K562 (cell line): Measurements from ENCODE around the gene GDF7. TPM values are rescaled to one million over a fixed set of nuclear protein-coding genes. Genes with fewer than 3 reads are reported as not detected.

Experiments
- ATAC-seq: fragments of 200-7000 bp; cut with Tn5 transposase; 3 replicates; pipeline ENCODE4 v1.9.1; 2020; ENCODE audit warnings: moderate library complexity
- BruUV-seq: library from RNA; stranded (reverse); fragments of 400-500 nt; replicated peaks from 2 replicates; lab custom pipeline; 2021; lab: Mats Ljungman, UMichigan
- CTCF ChIA-PET: fragments of 300-600 bp; formaldehyde crosslinking; extraction: SDS; loops from one replicate; lab custom pipeline; 2021; ENCODE audit warnings: low intra/inter-chr PET ratio; lab: Yijun Ruan, JAX
- POLR2A ChIA-PET: fragments of 300-600, 350-650 bp; sonication (Branson Sonifier 250); formaldehyde crosslinking; extraction: SDS; loops from one replicate; lab custom pipeline; 2021; ENCODE audit warnings: antibody characterized with exemption, inconsistent platforms; lab: Yijun Ruan, JAX
- DNase-seq, 4 experiments: peaks; one replicate each; pipeline versions ENCODE4 v3.0.0 to v3.0.0-alpha.2; 2011 to 2018; ENCODE audit warnings: low spot score in 3 of 4, mixed read lengths in 3 of 4; ENCODE audit errors: extremely low read depth in 1 of 4
- FAIRE-seq: peaks from 2 replicates; lab custom pipeline; 2011; peaks lifted over from hg19 to GRCh38; lab: Jason Lieb, UNC
- H2AFZ ChIP-seq: 2 replicates; pipeline ENCODE4 v1.6.0; 2011; ENCODE audit warnings: low read depth, low read length, control low read depth, inconsistent platforms
- H3K27ac ChIP-seq: fragments of 200-600 bp; 3 replicates; pipeline ENCODE4 v1.8.0; 2011; ENCODE audit warnings: low read depth, mild to moderate bottlenecking, control low read depth, inconsistent platforms, low read length, moderate library complexity, mixed read lengths; ENCODE audit errors: extremely low read depth
- H3K27me3 ChIP-seq, 2 experiments: fragments of 300-600 bp in 1 of 2; 2 replicates in 1 of 2; 3 replicates in 1 of 2; pipeline versions ENCODE4 v1.6.0 to v1.8.0; 2011; ENCODE audit warnings: inconsistent platforms in 2 of 2, low read length in 2 of 2, mild to moderate bottlenecking in 1 of 2, mixed read lengths in 1 of 2, moderate library complexity in 1 of 2; ENCODE audit not compliant: control insufficient read depth in 2 of 2, insufficient read depth in 2 of 2
- H3K36me3 ChIP-seq: fragments of 300-600 bp; 3 replicates; pipeline ENCODE4 v1.8.0; 2011; ENCODE audit warnings: mild to moderate bottlenecking, low read length, inconsistent platforms; ENCODE audit not compliant: control insufficient read depth, insufficient read depth
- H3K4me1 ChIP-seq, 2 experiments: fragments of 200-600 bp in 1 of 2; replicated peaks in 1 of 2; 2 replicates in 1 of 2; 3 replicates in 1 of 2; pipeline versions ENCODE4 v1.5.1 to v1.8.0; 2011; ENCODE audit warnings: inconsistent platforms in 2 of 2, low read length in 2 of 2, mild to moderate bottlenecking in 1 of 2, mixed read lengths in 1 of 2, moderate library complexity in 1 of 2; ENCODE audit not compliant: control insufficient read depth in 2 of 2, insufficient read depth in 2 of 2
- H3K4me2 ChIP-seq: 2 replicates; pipeline ENCODE4 v1.6.1; 2011; ENCODE audit warnings: low read length, control low read depth, inconsistent platforms, mixed read lengths; ENCODE audit not compliant: insufficient read depth
- H3K4me3 ChIP-seq: fragments of 200-600 bp; sonication (generic), shearing (Covaris generic); 2 replicates; pipeline ENCODE4 v1.5.1; 2016; ENCODE audit warnings: control low read depth, inconsistent platforms
- H3K79me2 ChIP-seq: fragments of 200-600 bp; 3 replicates; pipeline ENCODE4 v1.8.0; 2011; ENCODE audit warnings: low read length, inconsistent platforms; ENCODE audit not compliant: control insufficient read depth, insufficient read depth
- H3K9ac ChIP-seq, 2 experiments: 2 replicates each; pipeline versions ENCODE4 v1.6.0 to v1.6.1; 2011; ENCODE audit warnings: low read depth in 2 of 2, low read length in 2 of 2, control low read depth in 1 of 2, inconsistent platforms in 1 of 2, mild to moderate bottlenecking in 1 of 2, mixed read lengths in 1 of 2; ENCODE audit not compliant: insufficient read depth in 1 of 2
- H3K9me1 ChIP-seq: one replicate; pipeline ENCODE4 v1.6.0; 2011; ENCODE audit warnings: inconsistent platforms, mild to moderate bottlenecking, low read length, moderate library complexity; ENCODE audit not compliant: control insufficient read depth, insufficient read depth
- H3K9me3 ChIP-seq: replicated peaks from 2 replicates; pipeline ENCODE4 v1.5.1; 2011; ENCODE audit warnings: low read depth, low read length, inconsistent platforms; ENCODE audit not compliant: control insufficient read depth, insufficient read depth
- H4K20me1 ChIP-seq: replicated peaks from 2 replicates; pipeline ENCODE4 v1.6.1; 2011; ENCODE audit warnings: low read length, inconsistent platforms, mixed read lengths; ENCODE audit not compliant: control insufficient read depth, insufficient read depth
- C11orf30 ChIP-seq: fragments of 450-650 bp; IDR thresholded peaks from 2 replicates; pipeline ENCODE4 v1.6.1; 2016; ENCODE audit warnings: low read depth, mild to moderate bottlenecking
- MAFF ChIP-seq: IDR thresholded peaks from 2 replicates; pipeline ENCODE4 v1.6.1; 2012; ENCODE audit warnings: low read length, improper control_type of control experiment
- MAFG ChIP-seq: fragments of 450-650 bp; conservative IDR thresholded peaks from 2 replicates; pipeline ENCODE4 v1.6.1; 2016; ENCODE audit warnings: missing genetic modification characterization, missing compliant biosample characterization
- MAFK ChIP-seq: IDR thresholded peaks from 2 replicates; pipeline ENCODE4 v1.6.1; 2011; ENCODE audit warnings: low read length, improper control_type of control experiment
- SRSF9 ChIP-seq: fragments of 200-400 bp; formaldehyde crosslinking; IDR thresholded peaks from 2 replicates; pipeline ENCODE4 v1.6.1; 2017; ENCODE audit warnings: low read depth, low read length, borderline replicate concordance
- ZNF316 ChIP-seq: fragments of 450-650 bp; IDR thresholded peaks from 2 replicates; pipeline ENCODE4 v1.6.1; 2016
- WGBS: fragments of 100-300 bp; shearing (Covaris generic); methylation state at CpG from one replicate; pipeline ENCODE4 v1.1.6; 2016; ENCODE audit warnings: low coverage, mixed read lengths; ENCODE audit not compliant: insufficient coverage; ENCODE audit errors: missing lambda C conversion rate; 5-methylcytosine and 5-hydroxymethylcytosine counted together
- in situ Hi-C: fragments of 300-500 bp; cut with MboI; formaldehyde crosslinking; loops from 4 replicates; pipeline ENCODE4 v1.15.0; 2018; ENCODE audit warnings: inconsistent platforms, mixed read lengths
- intact Hi-C: fragments of 100-400 bp; cut with micrococcal nuclease; formaldehyde crosslinking; loops from 2 replicates; pipeline ENCODE4 v1.14.2; 2022
- polyA plus RNA-seq, 8 experiments: library from polyadenylated mRNA; depleted of rRNA in 4 of 8; stranded (reverse) in 5 of 8; unstranded in 3 of 8; fragments of >200 nt; fragmentation: Nextera tagmentation in 2 of 8; fragmentation: Illumina TruSeq in 1 of 8; extraction: Ambion mirVana in 2 of 8; extraction: Trizol in 1 of 8; gene quantifications; 2 replicates each; pipeline versions ENCODE4 v1.2.1 to v1.2.3, GENCODE V29; 2011 to 2014; ENCODE audit warnings: inconsistent platforms in 1 of 8, missing spikeins in 1 of 8
- total RNA-seq, 7 experiments: library from RNA; depleted of rRNA in 6 of 7; stranded (reverse); fragments of >200 nt in 6 of 7; fragmentation: Illumina TruSeq in 2 of 7; extraction: Trizol in 2 of 7; gene quantifications; 2 replicates each; pipeline versions ENCODE4 v1.2.1 to v1.2.3, GENCODE V29; 2011 to 2021; ENCODE audit warnings: low replicate concordance in 1 of 7
- TF ChIP-seq, protein P1 (sequence below): sonication (generic); formaldehyde crosslinking; IDR thresholded peaks from 2 replicates; pipeline ENCODE4 v1.8.0; 2022; ENCODE audit warnings: mild to moderate bottlenecking, missing genetic modification reagents, borderline replicate concordance

The GDF7 gene
- total and polyA plus RNA-seq, 9 of the 15 experiments (the other 6 are each of a cell fraction or from before 2014, with no cell fraction given) = 0.01 TPM; not detected in 7

DNA sequence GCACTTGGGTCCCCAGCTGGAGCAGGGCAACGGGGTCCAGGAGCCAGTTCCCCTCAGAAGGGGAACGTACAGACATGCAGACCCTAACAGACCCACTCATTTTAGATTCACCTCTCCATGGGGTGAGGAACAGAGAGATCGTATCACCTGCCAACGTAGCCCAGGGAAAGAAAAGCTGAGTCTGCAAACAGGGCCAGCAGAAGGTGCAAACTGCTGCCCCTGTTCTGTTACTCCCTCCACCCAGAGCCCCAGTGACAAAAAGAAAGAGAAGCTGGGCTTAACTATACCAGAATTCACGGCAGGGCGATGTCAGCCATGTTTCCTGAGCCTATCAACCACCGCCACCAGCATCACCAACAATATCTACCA is 15.2 kb upstream of the GDF7 start:
- Histone ChIP-seq H3K4me1 (peaks cover 6 to 20% of the 10 kb centered on the region in 2 experiments; a peak in 3 of 5 replicates), H3K9me3 (no peaks in the 10 kb centered on the region), H3K27ac (peak overlapping the region; percentile 57), H3K9ac (peak overlapping the region; percentile 79 to 95; a peak in 3 of 4 replicates), H4K20me1 (no peaks in the 10 kb centered on the region; the same call in 1 of the 2 replicates), H3K4me3 (peak overlapping the region; percentile 72), H3K27me3 (peaks cover 4 to 22% of the 10 kb centered on the region in 2 experiments; a peak in 3 of 5 replicates), H3K36me3 (no peaks in the 10 kb centered on the region), H3K79me2 (no peaks in the 10 kb centered on the region; the same call in 2 of the 3 replicates), H2AFZ (peak overlapping the region; percentile 92), H3K4me2 (peak overlapping the region; percentile 77), H3K9me1 (no peaks in the 10 kb centered on the region)
- FAIRE-seq (no peak), ATAC-seq (no peak), DNase-seq (no peak)
- in situ Hi-C loops = loop anchor here (25.0 kb wide), 1 partner anchor 611 kb away; no protein-coding TSS in a partner anchor
- TF ChIP-seq C11orf30 (peak; percentile 77; the same call in 1 of the 2 replicates), SRSF9 (no peak), MAFF (peak; percentile 24; the same call in 1 of the 2 replicates), ZNF316 (peak; percentile 87), MAFK (peak; percentile 41), MAFG (tag) (peak; percentile 61)
- TF ChIP-seq, protein P1, sequence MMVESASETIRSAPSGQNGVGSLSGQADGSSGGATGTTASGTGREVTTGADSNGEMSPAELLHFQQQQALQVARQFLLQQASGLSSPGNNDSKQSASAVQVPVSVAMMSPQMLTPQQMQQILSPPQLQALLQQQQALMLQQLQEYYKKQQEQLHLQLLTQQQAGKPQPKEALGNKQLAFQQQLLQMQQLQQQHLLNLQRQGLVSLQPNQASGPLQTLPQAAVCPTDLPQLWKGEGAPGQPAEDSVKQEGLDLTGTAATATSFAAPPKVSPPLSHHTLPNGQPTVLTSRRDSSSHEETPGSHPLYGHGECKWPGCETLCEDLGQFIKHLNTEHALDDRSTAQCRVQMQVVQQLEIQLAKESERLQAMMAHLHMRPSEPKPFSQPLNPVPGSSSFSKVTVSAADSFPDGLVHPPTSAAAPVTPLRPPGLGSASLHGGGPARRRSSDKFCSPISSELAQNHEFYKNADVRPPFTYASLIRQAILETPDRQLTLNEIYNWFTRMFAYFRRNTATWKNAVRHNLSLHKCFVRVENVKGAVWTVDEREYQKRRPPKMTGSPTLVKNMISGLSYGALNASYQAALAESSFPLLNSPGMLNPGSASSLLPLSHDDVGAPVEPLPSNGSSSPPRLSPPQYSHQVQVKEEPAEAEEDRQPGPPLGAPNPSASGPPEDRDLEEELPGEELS (CRISPR knock-in tag) = no peak
- no TSS peak for BruUV-seq
- intact Hi-C loops = no loop called here
- ChIA-PET POLR2A (interaction anchor here (0.6 to 1.2 kb wide), 5 partner anchors 9 to 516 kb away, joined by 3 to 6 read pairs (median 3); no protein-coding TSS in a partner anchor), CTCF (interaction anchor here (1.2 to 1.5 kb wide), 2 partner anchors 17 to 255 kb away, joined by 3 read pairs; no protein-coding TSS in a partner anchor)
- 56% methylated on average over 7 of the region's 7 CpGs for WGBS
